ENCODE measurements around the gene TRAF4.

Gene TRAF4

DNA sequence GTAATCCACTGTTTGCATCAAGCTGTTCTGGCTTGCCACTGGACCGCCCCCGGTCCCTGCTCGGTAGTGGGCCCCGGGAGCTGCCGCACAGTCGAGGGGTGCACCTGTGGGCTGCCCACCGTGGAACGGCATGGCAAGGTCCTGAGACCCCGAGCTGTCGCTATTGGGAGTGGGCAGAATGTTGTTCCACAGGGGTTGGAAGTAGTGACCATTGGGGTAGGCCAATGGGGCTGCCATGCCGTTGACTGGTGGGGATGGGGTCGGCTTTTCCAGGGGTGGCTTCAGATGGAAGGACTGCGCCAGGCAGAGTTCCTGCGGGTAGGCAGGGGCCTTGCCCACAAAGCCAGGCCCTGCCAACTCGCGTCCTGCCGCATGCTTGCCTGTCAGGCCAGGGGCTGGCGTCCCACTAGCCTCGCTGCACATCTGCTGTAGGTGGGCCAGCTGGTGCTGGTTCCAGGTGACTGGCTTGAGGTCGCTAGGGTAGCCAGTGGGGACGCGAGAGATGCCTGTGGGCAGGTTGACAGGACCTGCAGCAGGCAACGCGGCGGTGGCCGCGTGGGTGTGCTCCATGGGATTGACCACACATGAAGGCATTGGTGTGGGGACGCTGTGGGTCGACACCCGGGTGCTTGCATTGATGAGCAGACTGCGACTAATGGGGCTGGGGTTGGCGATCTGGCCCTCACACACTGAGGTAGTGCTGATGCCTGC is 14.8 kb downstream of the TRAF4 start:
- TF ChIP-seq, protein P1, sequence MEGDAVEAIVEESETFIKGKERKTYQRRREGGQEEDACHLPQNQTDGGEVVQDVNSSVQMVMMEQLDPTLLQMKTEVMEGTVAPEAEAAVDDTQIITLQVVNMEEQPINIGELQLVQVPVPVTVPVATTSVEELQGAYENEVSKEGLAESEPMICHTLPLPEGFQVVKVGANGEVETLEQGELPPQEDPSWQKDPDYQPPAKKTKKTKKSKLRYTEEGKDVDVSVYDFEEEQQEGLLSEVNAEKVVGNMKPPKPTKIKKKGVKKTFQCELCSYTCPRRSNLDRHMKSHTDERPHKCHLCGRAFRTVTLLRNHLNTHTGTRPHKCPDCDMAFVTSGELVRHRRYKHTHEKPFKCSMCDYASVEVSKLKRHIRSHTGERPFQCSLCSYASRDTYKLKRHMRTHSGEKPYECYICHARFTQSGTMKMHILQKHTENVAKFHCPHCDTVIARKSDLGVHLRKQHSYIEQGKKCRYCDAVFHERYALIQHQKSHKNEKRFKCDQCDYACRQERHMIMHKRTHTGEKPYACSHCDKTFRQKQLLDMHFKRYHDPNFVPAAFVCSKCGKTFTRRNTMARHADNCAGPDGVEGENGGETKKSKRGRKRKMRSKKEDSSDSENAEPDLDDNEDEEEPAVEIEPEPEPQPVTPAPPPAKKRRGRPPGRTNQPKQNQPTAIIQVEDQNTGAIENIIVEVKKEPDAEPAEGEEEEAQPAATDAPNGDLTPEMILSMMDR (IDR thresholded peaks at IDR 0.05; ENCODE audit: low read depth, low read length): no peak
- H3K4me3 ChIP-seq (ENCODE audit: low read depth, low read length): no peak overlapping the region

DNA sequence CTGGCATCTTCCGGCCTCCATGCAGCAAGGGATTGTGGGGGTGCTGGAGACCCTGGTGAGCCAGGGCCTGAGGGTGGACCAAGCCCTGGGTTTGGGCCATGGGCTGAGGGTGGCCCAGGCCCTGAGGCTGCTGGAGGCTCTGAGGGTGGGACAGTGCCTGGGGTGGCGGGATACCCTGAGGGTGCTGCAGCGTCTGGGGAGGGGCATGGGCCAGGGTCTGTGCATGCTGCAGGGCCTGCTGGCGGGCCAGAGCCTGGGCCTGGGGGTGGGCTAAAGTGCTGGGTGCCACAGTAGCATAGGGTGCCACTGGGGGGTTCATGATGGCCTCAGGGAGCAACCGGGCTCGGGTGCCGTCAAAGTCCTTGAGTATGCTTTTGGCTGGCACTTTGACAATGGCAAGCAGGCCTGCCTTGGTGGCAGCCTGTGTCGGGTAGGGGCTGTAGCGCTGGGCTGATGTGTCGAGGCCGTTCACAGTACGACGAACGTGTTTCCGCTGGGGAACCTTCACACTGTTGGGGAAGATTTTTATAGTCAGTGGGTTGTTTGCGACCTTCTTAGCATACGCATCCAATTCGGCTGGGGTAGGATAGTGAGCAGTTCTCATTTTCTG is 15.6 kb downstream of the TRAF4 start:
- no peak overlapping the region for H3K4me3 ChIP-seq (ENCODE audit: low read depth, low read length)
- TF ChIP-seq, protein P1 (IDR thresholded peaks at IDR 0.05; ENCODE audit: low read depth, low read length): no peak

DNA sequence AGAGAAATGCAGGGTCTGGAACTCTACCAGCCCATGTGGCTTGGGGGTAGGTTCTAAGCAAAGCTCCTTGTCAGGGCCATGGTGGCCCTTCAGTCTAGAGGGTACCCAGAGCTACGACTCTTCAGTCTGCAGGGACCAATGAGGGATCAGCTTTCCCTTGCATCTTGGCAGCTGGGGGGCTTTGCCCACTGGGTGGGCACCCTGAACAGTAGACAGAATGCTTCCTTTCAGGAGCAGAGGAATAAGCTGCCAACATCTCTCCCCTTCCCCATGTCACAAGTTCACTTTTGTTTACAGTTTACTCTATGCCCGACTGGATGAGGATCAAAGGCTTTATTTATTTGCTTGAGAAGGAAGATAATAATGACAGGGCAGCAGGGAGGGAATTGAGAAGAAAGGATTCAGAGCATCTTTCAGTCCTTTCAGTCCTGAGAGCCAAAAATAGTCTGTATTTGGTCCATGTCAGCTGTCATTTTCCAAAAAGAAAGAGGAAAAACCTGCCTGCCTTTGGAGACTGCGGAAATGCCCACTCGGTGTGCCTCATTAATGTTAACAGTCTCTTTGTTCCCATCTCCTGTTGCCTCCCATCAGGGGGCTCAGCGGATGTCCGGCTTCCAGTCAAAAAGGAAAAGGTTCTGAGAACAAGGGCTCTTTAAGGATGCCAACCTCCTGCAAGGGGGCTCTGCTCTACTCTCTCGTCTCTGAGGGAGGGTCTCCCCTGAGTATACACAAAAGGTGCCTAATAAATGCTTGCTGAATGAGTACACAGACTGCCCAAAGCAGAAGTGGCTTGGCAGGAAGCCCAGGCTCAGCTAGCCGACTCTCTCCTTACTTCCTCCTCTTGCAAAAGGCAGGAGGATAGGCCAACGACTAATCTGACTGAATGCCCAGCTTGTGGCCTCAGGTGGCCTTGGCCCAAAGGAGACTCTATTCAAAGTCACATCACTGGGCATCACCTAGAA is 17.1 kb downstream of the TRAF4 start:
- TF ChIP-seq, protein P1 (IDR thresholded peaks at IDR 0.05; ENCODE audit: low read depth, low read length): no peak

DNA sequence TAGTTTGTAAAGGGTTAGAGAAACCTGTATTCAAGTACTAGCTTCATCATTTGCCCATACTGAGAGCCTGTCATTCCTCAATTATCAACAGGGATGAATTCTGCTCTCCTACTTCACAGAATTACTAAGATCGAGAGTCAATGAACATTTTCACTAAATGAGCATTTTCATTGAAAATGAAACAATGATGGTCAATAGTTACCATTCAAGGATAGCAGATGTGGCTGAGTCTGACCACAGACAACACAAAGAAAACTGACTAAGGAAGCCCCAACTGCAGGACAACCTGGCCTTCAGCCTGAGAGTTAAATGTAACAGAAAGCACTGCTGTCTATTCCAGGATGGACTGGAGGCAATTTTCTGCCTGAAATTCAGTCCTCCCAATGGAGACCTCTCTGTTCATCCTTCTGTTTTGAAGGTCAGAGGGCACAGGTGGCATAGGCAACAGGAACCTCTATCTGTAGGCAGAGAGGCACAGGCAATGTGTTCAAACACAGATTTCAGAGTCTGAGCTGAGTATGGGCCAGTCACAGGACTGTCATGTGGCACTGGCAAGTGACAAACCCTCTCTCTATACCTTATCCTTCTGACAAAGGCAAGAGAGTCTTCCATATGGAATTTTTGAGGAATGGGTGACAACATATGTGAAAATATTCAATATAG is 19.5 kb downstream of the TRAF4 start:
- no peak overlapping the region for H3K4me3 ChIP-seq (ENCODE audit: low read depth, low read length)
- TF ChIP-seq, protein P1 (IDR thresholded peaks at IDR 0.05; ENCODE audit: low read depth, low read length): no peak

More for the DNA sequence above, 17.1 kb downstream of the TRAF4 start:
- no peak overlapping the region for H3K4me3 ChIP-seq (ENCODE audit: low read depth, low read length)

DNA sequence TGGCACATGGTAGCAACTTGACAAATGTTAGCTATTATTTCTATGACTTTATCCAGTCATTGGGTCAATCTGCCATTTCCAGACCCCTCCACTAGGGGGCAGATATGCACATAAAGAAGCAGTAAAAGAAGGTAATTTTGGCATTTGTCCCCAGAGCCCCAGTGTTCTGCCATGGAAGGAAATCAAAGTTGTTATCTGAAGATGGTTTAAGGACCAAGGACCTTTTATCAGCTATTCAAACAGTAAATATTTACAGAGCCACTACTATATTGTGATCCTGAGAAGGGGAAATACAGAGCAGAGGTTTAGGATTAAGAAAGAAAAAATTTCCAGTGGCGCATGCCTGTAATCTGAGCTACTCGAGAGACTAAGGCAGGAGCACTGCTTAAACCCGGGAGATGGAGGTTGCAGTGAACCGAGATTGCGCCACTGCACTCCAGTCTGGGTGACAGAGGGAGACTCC is 20.0 kb downstream of the TRAF4 start:
- TF ChIP-seq, protein P1 (IDR thresholded peaks at IDR 0.05; ENCODE audit: low read depth, low read length): peak; percentile 69
- no peak overlapping the region for H3K4me3 ChIP-seq (ENCODE audit: low read depth, low read length)

DNA sequence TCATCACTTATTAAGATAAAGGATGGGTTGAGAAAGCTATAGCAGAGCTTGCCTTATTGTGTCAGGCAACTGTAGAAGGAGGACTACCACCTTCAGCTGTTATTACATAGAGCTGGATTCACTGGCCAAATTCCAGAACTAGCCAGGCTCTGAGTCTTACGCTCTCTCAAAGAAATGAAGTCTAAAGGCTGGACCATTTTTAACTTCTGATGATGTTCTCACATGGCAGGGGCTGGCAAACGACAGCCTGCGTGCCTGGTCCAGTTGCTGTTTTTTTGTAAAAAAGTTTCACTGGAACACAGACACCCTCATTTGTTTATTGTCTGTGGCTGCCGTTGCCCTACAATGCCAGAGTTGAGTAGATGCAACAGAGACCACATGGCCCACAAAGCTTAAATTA is 21.2 kb downstream of the TRAF4 start:
- TF ChIP-seq, protein P1 (IDR thresholded peaks at IDR 0.05; ENCODE audit: low read depth, low read length): no peak

More for the DNA sequence above, 21.2 kb downstream of the TRAF4 start:
- H3K4me3 ChIP-seq (ENCODE audit: low read depth, low read length): no peak overlapping the region
